T47D (cell line): ENCODE data around the gene ASPA.
"Not testable (repeated sequence)": the region's sequence is repeated elsewhere in the genome, so short reads cannot be mapped to it uniquely, and the experiment has no call there.

ENCODE experiments used
- DNase-seq, 2 experiments: peaks; one replicate each; pipeline versions ENCODE4 v3.0.0 to v3.0.0-alpha.2; 2011 to 2012; ENCODE audit warnings: low read depth in 1 of 2, low spot score in 1 of 2
- JUND ChIP-seq: IDR thresholded peaks from 2 replicates; pipeline ENCODE4 v1.6.1; 2012; ENCODE audit warnings: low read depth
- in situ Hi-C: cut with HindIII; loops from 2 replicates; pipeline ENCODE4 v1.10.0; 2016; ENCODE audit warnings: low sequenced_read_pairs, low pct_unique_long_range_greater_than_20kb

ASPA gene

DNA sequence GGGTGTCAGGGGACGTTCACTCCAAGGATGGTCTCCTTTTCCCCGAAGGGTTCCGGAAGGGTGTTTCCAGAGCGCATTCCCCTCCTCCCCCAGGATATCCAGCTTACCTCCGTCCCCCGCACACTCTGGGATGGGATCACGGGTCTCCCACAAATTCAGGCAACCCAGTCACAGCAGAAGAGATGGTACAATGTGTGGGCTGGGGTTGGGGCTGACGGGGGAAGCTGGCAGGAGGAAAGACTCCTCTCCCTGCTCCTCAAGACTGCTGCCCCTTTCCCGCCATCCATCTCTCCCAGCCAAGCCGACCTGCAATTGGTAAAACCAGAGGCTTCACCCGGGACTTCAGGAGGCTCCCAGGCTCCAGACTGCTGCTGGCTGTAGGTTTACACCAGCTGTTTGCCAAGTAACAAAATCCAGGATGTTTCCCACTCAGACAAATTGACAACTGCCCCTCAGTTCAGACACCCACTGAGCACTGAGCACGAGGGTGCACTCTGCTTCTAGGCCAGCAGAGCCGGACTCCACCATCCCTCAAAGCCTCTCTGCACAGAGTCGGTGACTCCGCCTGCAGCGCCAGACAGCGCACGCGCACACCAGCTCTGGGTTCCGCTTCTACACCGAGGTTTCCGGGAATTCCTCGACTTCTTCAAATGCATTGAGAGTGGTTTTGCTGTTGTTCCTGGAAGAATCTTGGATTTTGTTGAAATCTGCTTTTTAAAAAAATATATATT lies 37.7 kb downstream of the ASPA start:
- DNase-seq, result no peak
- in situ Hi-C loops, result no loop called here
- TF ChIP-seq JUND, result no peak

DNA sequence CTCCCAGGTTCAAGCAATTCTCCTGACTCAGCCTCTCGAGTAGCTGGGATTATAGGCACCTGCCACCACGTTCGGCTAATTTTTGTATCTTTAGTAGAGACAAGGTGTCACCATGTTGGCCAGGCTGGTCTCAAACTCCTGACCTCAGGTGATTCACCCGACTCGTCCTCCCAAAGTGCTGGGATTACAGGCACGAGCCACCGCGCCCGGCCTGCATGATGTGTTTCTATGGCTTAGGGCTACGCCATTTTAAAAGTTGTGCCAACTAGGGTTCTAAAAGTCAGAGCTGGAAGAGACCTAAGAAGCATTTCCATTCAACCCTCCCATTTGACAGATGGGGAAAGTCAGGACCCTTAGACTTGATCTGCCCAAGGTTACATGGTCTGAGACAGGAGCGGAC lies 38.4 kb downstream of the ASPA start:
- in situ Hi-C loops, DNase-seq: not testable (repeated sequence)

DNA sequence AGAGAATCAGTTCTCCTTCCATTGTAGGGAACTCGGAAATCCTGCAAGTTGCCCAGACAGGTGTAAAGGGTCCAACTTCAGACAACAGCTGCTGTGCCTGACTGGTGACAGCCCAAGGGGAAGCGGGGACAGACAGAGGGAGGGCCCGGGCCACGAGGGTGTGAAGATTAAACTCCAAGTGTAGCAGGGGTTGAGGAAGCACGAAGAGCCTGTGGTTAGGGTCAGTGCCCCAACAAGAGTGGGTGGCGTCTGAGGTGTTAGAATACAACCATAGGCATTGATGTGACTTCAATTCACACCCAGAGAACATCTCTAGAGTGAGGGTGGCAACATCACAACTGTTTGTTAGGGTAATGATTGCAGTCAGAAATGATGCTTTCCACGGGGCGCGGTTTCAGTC lies 39.1 kb downstream of the ASPA start:
- in situ Hi-C loops, result no loop called here
- DNase-seq, result no peak
- TF ChIP-seq JUND, result no peak

DNA sequence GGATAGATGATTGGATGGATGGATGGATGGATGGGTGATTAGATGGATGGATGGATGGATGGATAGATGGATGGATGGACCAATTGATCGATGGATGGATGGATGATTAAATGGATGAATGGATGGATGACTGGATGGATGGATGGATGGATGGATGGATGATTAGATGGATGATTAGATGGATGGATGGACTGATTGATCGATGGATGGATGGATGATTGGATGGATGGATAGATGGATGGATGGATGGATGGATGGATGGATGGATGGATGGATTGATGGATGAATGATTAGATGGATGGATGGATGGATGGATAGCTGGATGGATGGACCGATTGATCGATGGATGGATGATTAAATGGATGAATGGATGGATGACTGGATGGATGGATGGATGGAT lies 43.7 kb downstream of the ASPA start:
- in situ Hi-C loops, DNase-seq: not testable (repeated sequence)

DNA sequence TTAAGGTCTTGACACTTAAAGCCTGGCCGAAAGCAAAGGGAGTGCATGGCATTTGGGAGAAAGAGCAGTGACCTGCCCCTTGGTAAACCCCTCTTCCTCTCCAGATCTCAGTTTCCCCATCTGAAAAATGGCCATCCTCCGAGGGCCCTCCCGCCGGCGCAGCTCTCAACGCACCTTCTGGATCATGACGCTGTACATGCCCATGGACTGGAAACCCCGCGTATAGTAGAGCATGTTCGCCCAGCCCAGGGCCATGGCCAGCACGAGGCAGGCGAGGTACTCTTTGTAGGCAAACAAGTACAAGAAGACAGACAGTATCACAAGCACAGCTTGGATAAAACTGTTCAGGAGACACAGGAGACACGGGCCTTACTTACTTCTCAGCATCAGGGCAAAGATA lies 48.2 kb downstream of the ASPA start:
- no peak for TF ChIP-seq JUND
- no peak for DNase-seq
- in situ Hi-C loops, result no loop called here

DNA sequence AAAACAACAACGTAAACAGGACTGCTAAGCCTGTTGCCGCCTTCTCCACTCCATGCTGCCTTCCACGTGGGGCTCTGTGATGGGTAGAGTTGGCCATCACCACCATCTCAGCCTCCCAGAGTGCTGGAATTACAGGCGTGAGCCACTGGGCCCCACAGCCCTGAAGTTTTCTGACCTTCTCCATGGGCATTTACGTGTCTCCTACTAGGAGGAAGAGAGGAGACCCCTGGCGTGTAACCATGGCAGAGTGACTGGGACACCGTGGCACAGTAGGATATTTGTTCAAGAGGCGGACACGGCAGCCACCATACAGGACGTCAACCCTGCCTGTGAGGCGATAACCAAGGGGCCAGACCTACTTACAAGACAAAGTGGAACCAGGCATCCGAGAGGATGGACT lies 50.7 kb downstream of the ASPA start:
- in situ Hi-C loops, result no loop called here
- no peak for TF ChIP-seq JUND
- no peak for DNase-seq

DNA sequence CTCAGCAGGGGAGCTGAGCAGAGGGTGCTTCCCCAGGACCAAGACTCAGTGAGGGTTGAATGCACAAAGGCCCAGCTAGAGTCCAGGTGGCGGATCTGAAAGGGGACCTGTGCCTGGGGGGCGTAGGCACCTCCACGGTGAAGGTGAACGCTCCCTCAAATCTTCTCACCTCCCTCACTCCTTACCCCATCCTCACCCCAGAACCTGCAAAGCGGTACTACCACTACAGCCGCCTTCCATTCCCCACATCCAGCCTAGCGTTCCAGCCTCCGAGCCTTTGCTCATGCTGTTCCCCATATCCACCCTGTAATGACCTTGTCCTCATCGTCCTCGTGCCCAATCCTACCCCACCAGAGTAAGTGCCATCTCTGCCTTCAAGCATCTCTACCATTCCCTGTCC lies 51.2 kb downstream of the ASPA start:
- no peak for DNase-seq
- in situ Hi-C loops, result no loop called here
- TF ChIP-seq JUND, result no peak

DNA sequence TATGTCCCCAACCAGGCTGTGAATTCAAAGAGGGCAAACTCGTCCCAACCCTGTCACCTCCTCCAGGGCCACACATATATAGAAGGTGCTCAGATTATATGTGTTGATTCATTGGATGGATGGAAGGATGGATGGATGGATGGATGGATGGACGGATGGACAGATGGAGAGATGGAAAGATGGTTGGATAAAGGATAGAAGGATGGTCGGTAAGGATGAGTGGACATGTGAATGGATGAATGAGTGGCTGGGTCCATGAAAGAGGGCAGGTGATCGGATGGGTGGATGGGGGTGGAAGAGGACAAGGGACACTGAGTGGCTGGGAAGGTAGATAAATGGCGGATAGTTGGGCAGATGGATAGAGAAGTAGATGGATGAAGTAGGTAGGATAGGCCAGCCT lies 51.7 kb downstream of the ASPA start:
- TF ChIP-seq JUND, result no peak
- no peak for DNase-seq
- in situ Hi-C loops, result no loop called here

DNA sequence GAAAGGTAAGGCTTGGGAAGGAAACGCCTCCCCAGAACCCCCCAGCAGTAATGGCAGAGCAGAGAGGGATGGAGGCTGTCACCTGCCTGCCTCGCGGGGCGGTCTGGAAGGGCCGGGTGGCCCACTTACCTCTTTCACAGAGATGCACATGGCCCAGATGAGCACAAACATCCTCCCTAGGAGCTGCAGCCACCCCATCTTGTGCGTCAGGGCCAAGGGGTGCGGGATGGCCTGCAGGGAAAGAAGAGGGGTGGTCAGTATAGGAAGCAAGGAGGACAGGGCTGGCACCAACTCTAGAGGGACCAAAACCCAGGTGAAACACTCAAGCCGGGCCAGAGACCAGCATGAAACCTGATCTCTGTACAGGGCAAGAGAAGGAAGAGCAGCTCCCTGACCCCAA lies 52.1 kb downstream of the ASPA start:
- in situ Hi-C loops, result no loop called here
- TF ChIP-seq JUND, result no peak

DNA sequence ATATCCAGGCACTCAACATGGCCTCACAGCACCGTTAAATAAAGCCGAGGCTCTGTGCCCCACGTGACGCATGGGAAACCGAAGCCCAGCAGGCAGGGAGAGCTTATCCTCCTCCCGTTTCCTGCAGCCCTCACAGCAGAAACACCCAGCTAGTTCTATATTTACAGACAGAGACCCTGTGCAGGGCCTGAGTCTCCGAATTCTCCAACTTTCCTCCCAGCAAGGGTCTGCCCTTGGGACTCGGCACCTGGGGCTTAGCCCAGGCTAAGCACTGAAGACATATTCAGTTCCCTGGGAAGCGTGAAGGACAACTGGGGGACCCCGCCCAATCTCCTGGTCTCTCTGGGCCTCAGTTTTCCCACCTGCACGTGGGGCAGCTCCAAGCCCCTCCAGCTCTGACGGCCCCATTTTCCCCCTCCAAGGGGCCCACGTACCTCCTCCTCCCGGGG lies 52.6 kb downstream of the ASPA start:
- no peak for DNase-seq
- no peak for TF ChIP-seq JUND
- in situ Hi-C loops, result no loop called here

More for the DNA sequence above, 52.1 kb downstream of the ASPA start:
- no peak for DNase-seq

DNA sequence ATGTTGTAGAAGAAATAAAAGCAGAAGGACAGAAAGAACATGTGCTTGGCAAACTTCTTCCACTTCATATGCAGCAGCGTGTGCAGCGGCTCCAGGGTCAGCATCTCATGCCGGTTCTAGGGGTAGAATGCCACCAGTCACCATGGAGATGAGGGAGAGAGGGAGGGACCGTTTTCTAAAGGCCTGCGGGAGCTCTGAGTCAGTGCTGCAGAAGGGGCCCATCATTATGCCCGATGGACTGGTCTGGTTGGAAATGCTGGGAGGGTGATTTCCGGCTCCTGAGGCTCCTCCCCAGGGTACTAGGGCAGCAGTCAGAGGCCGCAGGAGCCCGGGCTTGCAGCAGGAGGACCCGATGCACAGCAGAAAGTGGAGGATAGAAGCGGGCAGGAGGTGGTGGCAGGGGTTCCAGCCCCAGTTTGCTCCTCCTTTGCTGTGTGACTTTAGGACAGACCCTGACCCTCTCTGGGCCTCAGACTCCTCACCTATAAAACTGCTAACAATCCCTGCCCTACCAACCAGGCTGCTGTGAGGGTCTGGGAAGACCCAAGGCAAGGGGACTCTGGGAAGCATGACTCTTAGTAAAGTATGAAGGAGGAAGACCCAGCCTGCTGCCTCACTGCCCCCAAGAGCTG lies 53.2 kb downstream of the ASPA start:
- no peak for DNase-seq
- no peak for TF ChIP-seq JUND
- in situ Hi-C loops, result no loop called here

DNA sequence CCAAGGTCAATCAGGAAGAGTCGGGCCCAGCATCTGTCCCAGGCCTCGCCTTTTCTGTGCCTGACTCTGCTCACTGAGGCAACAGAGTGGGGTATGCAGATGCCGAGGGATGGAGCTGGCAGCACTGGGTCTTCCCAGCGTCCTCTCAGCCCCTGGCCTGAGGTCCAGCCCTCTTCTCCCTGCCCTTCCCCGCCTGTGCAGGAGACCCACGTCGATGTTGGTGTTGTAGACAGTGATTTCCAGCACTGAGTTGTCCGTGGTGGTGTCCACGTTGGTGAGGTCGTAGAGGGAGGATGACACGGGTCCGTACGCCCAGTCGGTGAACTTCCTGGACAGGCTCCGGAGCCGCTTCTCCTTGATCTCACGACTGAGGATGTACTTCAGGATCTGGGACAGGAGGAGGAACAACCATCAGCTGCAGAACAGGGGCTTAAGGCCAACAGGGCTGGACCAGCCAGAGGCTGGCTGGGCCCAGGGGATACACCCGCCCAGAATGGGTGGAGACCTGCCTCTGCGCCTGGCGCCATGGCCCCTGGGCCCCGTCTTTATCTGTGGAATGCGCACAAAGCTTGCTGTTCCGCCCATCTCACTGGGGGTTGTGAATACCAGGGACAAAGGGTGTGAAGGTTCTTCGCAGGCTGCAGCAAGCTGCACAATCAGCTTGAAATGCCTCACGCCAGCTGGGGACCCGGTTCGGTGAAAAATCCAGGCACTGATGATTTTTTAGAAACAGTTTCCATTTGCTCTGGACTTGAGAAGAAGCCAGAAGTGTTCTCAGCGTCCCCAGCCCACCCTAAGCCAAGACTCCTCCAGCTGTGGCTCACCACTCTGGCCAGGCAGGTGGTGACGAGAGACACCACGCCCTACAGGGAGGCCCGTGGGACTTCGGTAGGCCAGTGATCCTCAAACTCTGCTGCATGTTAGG lies 54.3 kb downstream of the ASPA start:
- DNase-seq, result no peak
- in situ Hi-C loops, result no loop called here
- no peak for TF ChIP-seq JUND
